NCI-H69 (cell line): ENCODE data around the gene CHAD.
"Not testable (repeated sequence)": the region's sequence is repeated elsewhere in the genome, so short reads cannot be mapped to it uniquely, and the experiment has no call there.

ENCODE experiments used
- DNase-seq: peaks from one replicate; lab custom pipeline; 2025; lab: John Stamatoyannopoulos, UW

CHAD gene

GRCh38 chr17:50473901-50474300 is 5.2 kb upstream of the CHAD start:
- DNase-seq, result no peak

- not testable (repeated sequence) for DNase-seq
Observed at GRCh38 chr17:50472761-50473161, 4.1 kb upstream of the CHAD start.

- no peak for DNase-seq
Observed at GRCh38 chr17:50472286-50472685, 3.6 kb upstream of the CHAD start.

GRCh38 chr17:50471009-50471905 is 2.6 kb upstream of the CHAD start:
- peak; percentile 43 for DNase-seq

GRCh38 chr17:50470426-50470825 is 1.7 kb upstream of the CHAD start:
- peak; percentile 25 for DNase-seq

GRCh38 chr17:50469671-50470305 is 1.1 kb upstream of the CHAD start:
- DNase-seq, result no peak

GRCh38 chr17:50469208-50469605 is 527 bp upstream of the CHAD start:
- peak; percentile 55 for DNase-seq

- DNase-seq, result no peak
Observed at GRCh38 chr17:50467855-50468303, 801 bp downstream of the CHAD start.

GRCh38 chr17:50467114-50467854 is 1.4 kb downstream of the CHAD start:
- DNase-seq, result peak; percentile 37

GRCh38 chr17:50466371-50467113 is 2.1 kb downstream of the CHAD start:
- DNase-seq, result peak; percentile 90

GRCh38 chr17:50465635-50466034 is 3.0 kb downstream of the CHAD start:
- DNase-seq, result no peak

GRCh38 chr17:50465171-50465570 is 3.5 kb downstream of the CHAD start:
- DNase-seq, result no peak

GRCh38 chr17:50464736-50465135 is 3.9 kb downstream of the CHAD start:
- DNase-seq, result no peak

GRCh38 chr17:50464121-50464520 is 4.6 kb downstream of the CHAD start:
- no peak for DNase-seq

GRCh38 chr17:50462446-50462845 is 6.2 kb downstream of the CHAD start:
- DNase-seq, result no peak

- DNase-seq, result no peak
Observed at GRCh38 chr17:50461550-50462132, 7.0 kb downstream of the CHAD start.

- DNase-seq, result no peak
Observed at GRCh38 chr17:50460831-50461526, 7.7 kb downstream of the CHAD start.

- DNase-seq, result peak; percentile 61
Observed at GRCh38 chr17:50459756-50460155, 8.9 kb downstream of the CHAD start.

- DNase-seq, result no peak
Observed at GRCh38 chr17:50458701-50459676, 9.7 kb downstream of the CHAD start.

- no peak for DNase-seq
Observed at GRCh38 chr17:50458270-50458669, 10.4 kb downstream of the CHAD start.
